GM18505 (cell line): ENCODE measurements around the gene EBF4.
"Not testable (repeated sequence)": the region's sequence is repeated elsewhere in the genome, so short reads cannot be mapped to it uniquely, and the experiment has no call there.

Experiments
- ATAC-seq: cut with Tn5 transposase; IDR thresholded peaks from one replicate; pipeline ENCODE4 v1.9.1; 2021; ENCODE audit not compliant: unreplicated experiment
- POLR2A ChIP-seq: IDR thresholded peaks from 4 replicates; pipeline ENCODE4 v1.6.1; 2011; ENCODE audit warnings: borderline replicate concordance; ENCODE audit not compliant: insufficient read depth, insufficient read length; ENCODE audit errors: extremely low read depth

Gene EBF4

GRCh38 chr20:2657674-2658073, 34.9 kb upstream of the EBF4 start:
- TF ChIP-seq POLR2A, result no peak
- no peak for ATAC-seq

- TF ChIP-seq POLR2A, result peak; percentile 43
- no peak for ATAC-seq
Measured at GRCh38 chr20:2658414-2659354, 33.9 kb upstream of the EBF4 start.

GRCh38 chr20:2659547-2659946, 33.0 kb upstream of the EBF4 start:
- TF ChIP-seq POLR2A, result no peak
- no peak for ATAC-seq

GRCh38 chr20:2663364-2663886, 29.2 kb upstream of the EBF4 start:
- no peak for TF ChIP-seq POLR2A
- no peak for ATAC-seq

GRCh38 chr20:2663887-2664719, 28.5 kb upstream of the EBF4 start, which contains the start of gene IDH3B:
TSS of gene IDH3B (minus strand) at chr20:2664216. CDS start at chr20:2664188, 28 bp downstream.
- TF ChIP-seq POLR2A, result peak; percentile 94
- ATAC-seq, result peak; percentile 90

- no peak for TF ChIP-seq POLR2A
- ATAC-seq, result no peak
Measured at GRCh38 chr20:2671977-2672376, 20.6 kb upstream of the EBF4 start.

- no peak for TF ChIP-seq POLR2A
- ATAC-seq, result no peak
Measured at GRCh38 chr20:2672446-2672845, 20.1 kb upstream of the EBF4 start.

- no peak for ATAC-seq
- TF ChIP-seq POLR2A, result no peak
Measured at GRCh38 chr20:2673453-2673852, 19.1 kb upstream of the EBF4 start.

GRCh38 chr20:2680046-2680445, 12.5 kb upstream of the EBF4 start:
- no peak for TF ChIP-seq POLR2A
- ATAC-seq, result no peak

GRCh38 chr20:2682040-2682439, 10.5 kb upstream of the EBF4 start:
- not testable (repeated sequence) for ATAC-seq

- ATAC-seq, result not testable (repeated sequence)
Measured at GRCh38 chr20:2684817-2685216, 7.8 kb upstream of the EBF4 start.

- no peak for ATAC-seq
- no peak for TF ChIP-seq POLR2A
Measured at GRCh38 chr20:2687514-2687913, 5.1 kb upstream of the EBF4 start.

GRCh38 chr20:2688041-2688591, 4.5 kb upstream of the EBF4 start:
- ATAC-seq, result no peak
- TF ChIP-seq POLR2A, result no peak
